GM12891 (cell line): ENCODE measurements around the gene MYLK.

Experiments used
- POLR2A ChIP-seq: IDR thresholded peaks from 2 replicates; pipeline ENCODE4 v1.6.1; 2011; ENCODE audit warnings: low read depth, low read length, control low read depth
- POLR2AphosphoS5 ChIP-seq: IDR thresholded peaks from 2 replicates; pipeline ENCODE4 v1.6.1; 2011; ENCODE audit warnings: low read depth, low read length, control low read depth
- TAF1 ChIP-seq: IDR thresholded peaks from 2 replicates; pipeline ENCODE4 v1.6.1; 2011; ENCODE audit warnings: low read depth, low read length, control low read depth

DNA sequence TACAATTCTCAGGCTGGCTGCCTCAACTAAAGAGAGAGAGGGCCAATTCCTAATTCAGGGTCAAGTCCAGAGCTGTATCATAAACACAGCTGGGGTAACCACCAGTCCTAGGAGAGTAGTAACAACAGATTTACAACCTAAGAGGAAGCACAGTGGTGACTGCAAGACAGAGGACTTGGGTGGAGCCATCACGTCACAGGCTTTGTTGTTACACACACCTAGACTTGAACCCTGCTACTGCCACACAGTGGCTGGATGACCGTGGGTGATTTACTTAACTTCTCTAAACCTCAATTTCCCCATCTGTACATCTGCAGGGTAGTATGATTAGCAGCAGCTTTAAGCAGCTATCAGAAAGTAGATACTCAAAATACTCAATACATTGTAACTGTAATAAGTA, 78.6 kb downstream of the MYLK start:
- TF ChIP-seq TAF1 (no peak), POLR2A (no peak), POLR2AphosphoS5 (no peak)
